Left lobe of liver (tissue), 2 donors: ENCODE measurements around the gene KIF6. TPM values are rescaled to one million over a fixed set of nuclear protein-coding genes. Genes with fewer than 3 reads are reported as not detected.
"Not testable (repeated sequence)": the region's sequence is repeated elsewhere in the genome, so short reads cannot be mapped to it uniquely, and the experiment has no call there.

Experiments
- ATAC-seq: fragments of 200-7000 bp; cut with Tn5 transposase; one replicate; pipeline ENCODE4 v1.9.1; 2020; ENCODE audit warnings: mild to moderate bottlenecking, moderate library complexity
- DNase-seq: peaks from one replicate; pipeline ENCODE4 v3.0.0-alpha.2; 2020; ENCODE audit warnings: low spot score
- total RNA-seq: library from RNA; stranded (reverse); gene quantifications from one replicate; pipeline ENCODE4 v1.2.1, GENCODE V29; 2021
- donor health status: DM: no; HTN: no; CAD: no; lungs with moderate emphysema.
- donor health status: DM: no; HTN: yes; CAD: no.

Gene KIF6
- total RNA-seq = 0.05 TPM

GRCh38 chr6:39724787-39725631 lies at the start of gene KIF6:
KIF6 (minus strand) TSS chr6:39725408; CDS start chr6:39725310, 98 bp downstream.
- DNase-seq (peak; percentile 94), ATAC-seq (peak; percentile 98)

GRCh38 chr6:39773782-39774181 lies 48.6 kb upstream of the KIF6 start:
- ATAC-seq (no peak), DNase-seq (no peak)

GRCh38 chr6:39772559-39773273 lies 47.5 kb upstream of the KIF6 start:
- no peak for DNase-seq
- no peak for ATAC-seq

- DNase-seq (no peak), ATAC-seq (no peak)
These were observed 45.2 kb upstream of the KIF6 start for GRCh38 chr6:39770446-39770845.

- DNase-seq (no peak), ATAC-seq (no peak)
These were observed 43.8 kb upstream of the KIF6 start for GRCh38 chr6:39769012-39769411.

- ATAC-seq = no peak
- DNase-seq = no peak
These were observed 40.4 kb upstream of the KIF6 start for GRCh38 chr6:39765508-39766065.

- ATAC-seq (no peak), DNase-seq (no peak)
These were observed 35.2 kb upstream of the KIF6 start for GRCh38 chr6:39760226-39760952.

- ATAC-seq (no peak), DNase-seq (no peak)
These were observed 33.8 kb upstream of the KIF6 start for GRCh38 chr6:39758905-39759605.

GRCh38 chr6:39756582-39756981 lies 31.4 kb upstream of the KIF6 start:
- DNase-seq = no peak
- ATAC-seq = no peak

GRCh38 chr6:39755231-39755630 lies 30.0 kb upstream of the KIF6 start:
- DNase-seq (no peak), ATAC-seq (no peak)

GRCh38 chr6:39754514-39755115 lies 29.4 kb upstream of the KIF6 start:
- ATAC-seq (no peak), DNase-seq (no peak)

GRCh38 chr6:39753725-39754045 lies 28.5 kb upstream of the KIF6 start:
- DNase-seq (no peak), ATAC-seq (no peak)

GRCh38 chr6:39752835-39753724 lies 27.9 kb upstream of the KIF6 start:
- ATAC-seq = no peak
- no peak for DNase-seq

GRCh38 chr6:39746795-39747194 lies 21.6 kb upstream of the KIF6 start:
- DNase-seq (no peak), ATAC-seq (no peak)

- ATAC-seq (no peak), DNase-seq (no peak)
These were observed 8.5 kb upstream of the KIF6 start for GRCh38 chr6:39733704-39734103.

GRCh38 chr6:39731565-39731964 lies 6.4 kb upstream of the KIF6 start:
- DNase-seq (no peak), ATAC-seq (no peak)

GRCh38 chr6:39729945-39730344 lies 4.7 kb upstream of the KIF6 start:
- DNase-seq (no peak), ATAC-seq (no peak)

GRCh38 chr6:39725632-39725997 lies 407 bp upstream of the KIF6 start:
- no peak for ATAC-seq
- DNase-seq = no peak

- not testable (repeated sequence) for ATAC-seq
These were observed 1.9 kb downstream of the KIF6 start for GRCh38 chr6:39723350-39723749.

More at GRCh38 chr6:39723350-39723749, 1.9 kb downstream of the KIF6 start:
- DNase-seq = not testable (repeated sequence)
